T-helper 9 cell (primary cell): ENCODE measurements around the gene UCN3.

Source experiments
- DNase-seq: peaks from one replicate; pipeline ENCODE4 v3.0.0-alpha.2; 2020
- total RNA-seq, 2 donors: gene quantifications; one replicate each; lab custom pipeline; 2026; lab: John Stamatoyannopoulos, UW

The UCN3 gene, protein sequence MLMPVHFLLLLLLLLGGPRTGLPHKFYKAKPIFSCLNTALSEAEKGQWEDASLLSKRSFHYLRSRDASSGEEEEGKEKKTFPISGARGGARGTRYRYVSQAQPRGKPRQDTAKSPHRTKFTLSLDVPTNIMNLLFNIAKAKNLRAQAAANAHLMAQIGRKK
- total RNA-seq = 0 reads per million in 2 donors

DNA sequence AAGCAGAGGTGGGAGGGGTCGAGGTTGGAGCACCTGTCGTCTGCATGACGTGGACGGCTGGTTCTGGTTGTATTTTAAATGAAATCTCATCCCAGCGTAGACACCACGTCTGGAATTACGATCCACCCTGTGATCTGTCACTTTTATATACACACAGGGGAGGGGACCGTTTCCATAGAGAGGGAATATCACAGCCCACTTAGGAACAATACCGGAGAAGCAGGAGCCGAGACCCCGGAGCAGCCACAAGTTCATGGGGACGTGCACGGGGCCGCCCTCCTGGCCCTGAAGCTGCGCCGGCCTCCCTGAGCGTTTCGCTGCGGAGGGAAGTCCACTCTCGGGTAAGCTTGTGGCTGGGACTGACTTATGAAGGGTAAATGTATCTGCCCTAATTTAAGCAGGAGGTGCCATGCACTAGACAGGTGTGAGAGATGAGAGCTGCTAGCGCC, at the start of gene UCN3:
Gene UCN3, plus strand, starts transcription at position 77 of the 449 bp plus-strand sequence. CDS start 8,755 bp downstream, outside the sequence.
- no peak for DNase-seq

DNA sequence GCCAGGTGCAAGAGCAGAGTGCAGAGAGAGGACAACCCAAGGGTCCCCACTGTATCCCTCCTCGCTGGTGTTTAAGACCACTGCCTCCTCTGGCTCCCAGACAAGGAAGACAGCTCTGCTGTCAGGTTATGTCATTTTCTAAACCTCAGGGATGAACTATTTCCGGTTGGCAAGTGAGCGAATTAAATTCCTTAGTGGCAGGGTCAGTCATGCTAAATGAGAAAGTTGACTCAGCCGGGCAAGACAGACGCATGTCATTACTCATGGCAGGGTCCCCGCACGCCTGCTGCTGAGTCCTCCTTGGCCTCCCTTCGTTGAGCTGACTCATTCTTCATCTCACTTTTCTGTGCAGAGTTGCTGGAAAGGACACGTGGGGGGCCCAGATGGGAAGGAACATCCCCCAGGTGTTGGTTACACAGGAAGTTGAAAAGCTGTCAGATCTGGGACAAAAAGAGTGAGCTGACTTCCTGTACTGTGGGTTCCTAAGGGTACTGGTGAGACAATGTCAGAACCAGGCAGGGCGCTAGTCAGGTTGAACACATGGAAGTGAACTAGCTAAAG, 47.1 kb upstream of the UCN3 start:
- DNase-seq = no peak

DNA sequence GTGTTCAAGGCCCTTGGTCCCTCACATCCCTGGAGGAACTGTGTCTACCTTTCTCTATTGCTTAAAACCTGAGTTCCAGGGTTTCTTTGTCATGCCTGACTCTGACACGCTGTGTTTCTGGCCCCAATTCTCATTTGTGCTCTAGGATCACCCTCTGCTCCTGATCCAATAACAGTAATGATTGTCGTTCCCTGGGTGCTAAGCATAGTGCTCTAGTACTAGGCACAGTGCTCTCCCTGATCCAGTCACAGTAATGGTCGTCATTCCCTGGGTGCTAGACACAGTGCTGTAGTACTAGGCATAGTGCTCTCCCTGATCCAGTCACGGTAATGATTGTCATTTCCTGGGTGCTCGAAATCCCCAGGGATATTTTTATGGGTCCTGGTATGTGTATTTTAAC, 46.6 kb upstream of the UCN3 start:
- no peak for DNase-seq

DNA sequence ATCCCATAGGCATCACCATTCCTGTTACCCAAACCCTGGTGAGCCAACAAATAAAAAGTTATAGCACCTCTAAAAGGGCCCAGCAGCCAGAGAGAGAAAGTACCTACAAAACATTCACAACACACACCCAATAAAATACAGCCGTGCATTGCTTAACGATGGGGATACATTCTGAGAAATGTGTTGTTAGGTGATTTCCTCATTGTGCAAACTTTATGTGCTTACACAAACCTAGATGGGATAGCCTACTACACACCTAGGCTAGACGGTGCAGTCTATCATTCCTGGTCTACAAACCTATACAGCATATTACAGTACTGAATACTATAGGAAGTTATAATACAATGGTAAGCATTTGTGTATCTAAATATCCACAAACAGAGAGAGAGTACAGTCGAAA, 44.9 kb upstream of the UCN3 start:
- no peak for DNase-seq

DNA sequence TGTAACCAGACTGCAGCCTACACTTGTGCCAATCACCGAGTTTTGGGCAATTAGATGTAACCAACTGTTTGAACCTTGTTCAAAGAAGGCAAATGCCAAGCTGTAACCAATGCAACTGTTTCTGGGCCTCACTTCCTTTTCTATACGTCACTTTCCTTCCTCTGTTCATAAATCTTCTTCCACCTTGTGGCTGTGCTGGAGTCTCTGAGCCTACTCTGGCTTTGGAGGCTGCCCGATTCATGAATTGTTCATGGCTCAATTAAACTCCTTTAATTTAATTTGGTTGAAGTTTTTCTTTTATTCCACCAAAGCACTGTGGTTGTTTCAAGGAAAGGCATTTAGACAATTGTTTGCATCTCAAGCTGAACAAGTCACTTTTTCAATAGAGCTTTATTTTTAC, 43.5 kb upstream of the UCN3 start:
- DNase-seq = no peak

DNA sequence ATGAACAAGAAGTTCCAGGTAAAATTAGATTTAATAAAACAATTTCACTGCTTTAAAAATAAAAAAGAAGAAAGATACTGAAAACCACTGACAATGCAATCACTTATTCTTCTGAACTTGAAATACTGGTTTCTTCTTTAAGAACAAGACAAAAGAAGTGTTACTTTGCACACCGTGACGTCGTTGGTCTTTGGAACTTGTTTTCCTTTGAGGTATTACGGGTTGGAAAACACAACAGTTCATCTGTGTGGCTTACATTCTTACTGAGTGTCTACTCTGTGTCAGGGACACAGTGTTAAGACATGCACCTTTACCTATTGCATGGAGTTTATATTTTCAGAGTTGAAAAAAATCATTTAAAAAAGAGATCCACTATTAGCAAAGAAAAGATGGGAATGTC, 41.3 kb upstream of the UCN3 start:
- no peak for DNase-seq

DNA sequence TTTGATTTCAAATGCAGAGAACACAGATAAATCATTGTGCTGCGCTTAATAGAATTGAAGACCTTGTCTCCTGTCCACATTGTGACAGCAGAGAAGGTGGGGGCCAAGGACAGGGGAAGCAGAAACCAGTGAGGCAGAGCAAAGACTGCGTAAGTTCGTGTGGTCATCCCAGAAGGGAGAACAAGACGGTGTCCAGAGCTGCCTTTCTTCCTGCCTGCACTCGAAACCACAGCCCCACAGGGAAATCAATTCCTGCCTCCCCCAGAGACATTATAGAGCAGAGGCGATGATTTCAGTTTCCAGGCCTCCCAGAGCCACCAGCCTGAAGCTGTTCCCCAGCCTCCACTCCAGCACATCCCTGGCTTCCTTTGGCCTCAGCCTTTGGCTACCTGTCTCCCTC, 39.7 kb upstream of the UCN3 start:
- no peak for DNase-seq

DNA sequence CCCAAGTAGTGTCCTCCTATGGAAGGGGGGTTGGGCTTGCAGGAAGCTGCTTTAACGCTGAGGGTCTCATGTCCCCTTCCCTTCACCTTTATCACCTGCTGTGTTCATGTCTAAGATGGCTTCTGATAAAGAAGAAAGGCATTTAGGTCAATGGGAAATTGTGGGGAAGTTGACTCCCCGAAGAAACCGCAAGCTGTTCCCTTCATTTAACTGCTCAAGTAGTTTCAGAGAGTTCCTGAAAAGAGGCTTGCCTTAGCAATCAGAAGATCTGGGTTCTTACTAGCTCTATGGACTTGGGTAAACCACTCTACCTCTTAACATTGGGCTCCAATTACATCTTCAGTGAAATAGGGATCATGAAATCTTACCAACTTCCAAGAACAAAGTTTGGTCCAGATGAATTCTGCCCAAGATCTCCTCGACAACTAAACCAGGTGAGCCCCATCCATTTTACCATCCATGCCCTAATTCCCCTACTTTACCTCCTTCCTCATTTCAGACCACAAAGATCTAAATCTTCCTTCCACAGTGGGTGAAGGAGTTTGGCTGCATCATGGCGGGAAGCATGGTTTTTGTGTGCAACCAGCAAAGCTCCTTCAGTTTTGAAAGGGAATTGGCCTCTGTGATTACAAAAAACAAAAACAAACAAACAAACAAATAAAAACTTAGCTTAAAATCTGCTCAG, 30.4 kb upstream of the UCN3 start:
- DNase-seq = no peak

DNA sequence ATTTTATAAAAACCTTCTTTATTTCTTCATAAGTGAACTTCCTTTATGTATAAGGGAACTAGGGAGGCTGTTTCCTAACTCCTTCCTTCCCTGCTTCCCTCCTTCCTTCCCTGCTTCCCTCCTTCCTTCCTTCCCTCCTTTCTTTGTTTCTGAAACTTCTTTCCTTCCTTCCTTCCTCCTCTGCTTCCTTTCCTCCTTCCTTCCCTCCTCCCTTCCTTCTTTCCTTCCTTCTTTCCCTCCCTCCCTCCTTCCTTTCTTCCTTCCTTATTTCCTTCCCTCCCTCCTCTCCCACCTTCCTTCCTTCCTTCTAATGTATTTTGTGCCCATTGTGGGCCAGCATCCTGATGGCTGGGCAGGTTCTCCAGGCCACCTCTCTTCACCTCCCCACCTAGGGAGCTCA, 26.8 kb upstream of the UCN3 start:
- no peak for DNase-seq

DNA sequence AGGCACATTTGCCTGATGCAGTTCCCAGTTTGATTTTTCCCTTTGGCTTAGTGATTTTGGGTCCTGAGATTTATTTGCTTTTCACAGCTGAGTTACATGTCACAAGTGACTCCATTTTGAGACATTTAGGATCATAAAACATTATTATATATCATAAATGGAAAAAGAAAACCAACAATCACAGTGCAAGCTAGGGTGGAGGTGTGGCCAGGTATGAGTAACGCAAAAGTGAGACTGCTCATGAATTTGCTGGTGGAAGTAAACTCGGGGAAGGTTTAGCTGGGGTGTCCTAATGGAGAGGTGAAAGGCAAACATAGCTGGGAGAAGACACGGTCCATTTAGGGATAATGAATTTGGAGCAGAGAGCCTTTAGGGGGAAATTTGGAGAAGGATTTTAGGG, 21.7 kb upstream of the UCN3 start:
- no peak for DNase-seq

DNA sequence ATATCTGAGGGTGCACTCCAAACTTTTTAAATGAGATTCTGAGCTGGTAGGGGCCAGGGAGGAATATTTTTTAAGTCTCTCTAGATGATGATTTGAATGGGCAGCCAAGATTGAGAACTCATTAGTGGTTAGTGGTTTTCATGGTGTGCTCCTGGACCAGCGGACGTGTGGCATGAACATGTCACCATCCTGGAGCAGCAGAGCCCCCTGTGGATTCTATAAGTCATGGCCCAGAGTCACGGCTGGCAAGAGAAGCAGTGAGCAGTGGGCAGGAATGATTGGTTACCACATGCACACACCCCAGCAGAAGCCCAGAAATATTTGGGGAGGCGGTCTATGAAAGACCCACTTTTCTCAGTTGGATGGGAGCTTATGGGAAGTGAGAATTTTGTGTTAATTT, 21.2 kb upstream of the UCN3 start:
- DNase-seq = no peak

DNA sequence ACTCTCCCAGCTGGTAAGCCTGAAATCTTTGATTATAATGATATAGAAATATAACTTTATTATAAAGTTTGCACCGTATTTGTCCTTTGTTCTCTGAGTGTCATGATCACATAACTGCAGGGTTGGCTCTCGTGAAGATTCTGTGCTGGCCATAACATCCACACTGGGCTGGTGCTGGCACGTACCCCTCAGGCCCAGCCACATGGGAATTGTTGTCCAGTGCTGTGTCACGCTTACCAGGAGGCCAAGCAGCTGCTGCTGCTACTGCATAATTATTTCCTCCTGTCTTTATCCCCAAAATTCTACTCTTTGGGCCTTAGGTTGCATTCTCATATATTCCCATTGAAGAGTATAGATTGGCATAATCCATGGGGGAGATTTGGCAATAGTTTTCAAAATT, 20.8 kb upstream of the UCN3 start:
- no peak for DNase-seq

DNA sequence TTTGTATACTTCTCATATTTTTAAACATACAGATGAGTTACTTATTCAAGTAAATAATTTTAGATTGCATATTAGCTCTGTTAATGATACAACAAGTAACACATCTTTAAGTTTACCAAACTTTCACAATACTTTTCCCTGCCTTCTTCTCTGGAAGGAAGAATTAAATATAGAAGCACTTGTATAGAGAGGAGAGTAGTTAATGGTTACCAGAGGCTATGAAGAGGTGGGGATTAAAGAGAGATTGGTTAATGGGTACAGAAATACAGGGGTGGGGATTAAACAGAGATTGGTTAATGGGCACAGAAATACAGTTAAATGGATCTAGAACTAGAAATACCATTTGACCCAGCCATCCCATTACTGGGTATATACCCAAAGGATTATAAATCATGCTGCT, 20.0 kb upstream of the UCN3 start:
- no peak for DNase-seq

DNA sequence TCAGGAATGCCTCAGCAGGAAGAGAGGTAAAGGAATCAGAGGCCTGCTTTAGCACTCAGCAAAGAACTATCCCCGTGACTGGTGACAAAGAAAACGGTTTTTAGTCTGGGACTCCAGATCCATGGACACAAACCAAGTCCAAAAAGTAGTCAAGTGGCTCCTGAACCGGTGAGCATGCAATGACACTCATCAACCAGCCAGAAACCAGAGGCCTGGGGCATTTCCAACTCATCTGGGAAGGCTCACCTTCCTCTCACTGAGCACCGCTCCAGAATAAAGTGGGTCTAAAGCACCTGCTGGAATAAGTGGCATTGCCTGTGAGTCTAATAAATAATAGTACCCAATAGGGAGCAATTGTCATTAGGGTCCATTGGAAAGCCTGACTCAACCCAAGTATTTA, 17.9 kb upstream of the UCN3 start:
- DNase-seq = no peak

DNA sequence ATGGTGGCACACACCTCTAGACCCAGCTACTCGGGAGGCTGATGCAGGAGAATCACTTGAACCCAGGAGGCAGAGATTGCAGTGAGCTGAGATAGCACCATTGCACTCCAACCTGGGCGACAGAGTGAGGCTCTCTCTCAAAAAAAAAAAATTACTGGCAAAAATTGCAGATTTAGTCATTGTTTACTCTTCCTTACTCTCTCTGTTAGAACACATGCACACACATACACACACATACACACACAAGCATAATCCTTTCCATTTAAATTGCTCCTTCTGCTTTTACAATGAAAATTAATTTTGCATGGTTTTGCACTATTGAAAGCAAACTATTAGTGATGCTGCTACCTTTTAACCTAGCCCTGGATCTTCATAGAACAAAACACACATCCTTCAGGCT, 15.4 kb upstream of the UCN3 start:
- DNase-seq = no peak

DNA sequence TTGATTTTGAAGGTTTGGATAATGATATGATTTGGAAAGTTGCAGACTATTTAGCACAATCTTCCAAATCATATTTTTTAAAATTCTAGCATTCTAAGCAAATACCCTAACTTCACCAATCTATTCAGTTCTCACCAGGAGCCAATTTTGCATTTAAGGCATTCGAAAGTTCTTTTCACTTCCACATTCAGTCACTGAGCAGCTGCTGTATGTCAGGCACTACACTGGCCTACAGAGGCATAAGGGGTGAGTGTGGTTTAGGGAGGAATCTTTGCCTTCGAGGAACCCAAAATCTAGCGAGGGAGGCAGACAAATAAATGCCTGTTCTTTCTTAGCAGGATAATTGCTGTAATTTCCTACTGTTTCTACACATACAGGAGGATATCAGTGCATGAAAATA, 10.7 kb upstream of the UCN3 start:
- DNase-seq = no peak

DNA sequence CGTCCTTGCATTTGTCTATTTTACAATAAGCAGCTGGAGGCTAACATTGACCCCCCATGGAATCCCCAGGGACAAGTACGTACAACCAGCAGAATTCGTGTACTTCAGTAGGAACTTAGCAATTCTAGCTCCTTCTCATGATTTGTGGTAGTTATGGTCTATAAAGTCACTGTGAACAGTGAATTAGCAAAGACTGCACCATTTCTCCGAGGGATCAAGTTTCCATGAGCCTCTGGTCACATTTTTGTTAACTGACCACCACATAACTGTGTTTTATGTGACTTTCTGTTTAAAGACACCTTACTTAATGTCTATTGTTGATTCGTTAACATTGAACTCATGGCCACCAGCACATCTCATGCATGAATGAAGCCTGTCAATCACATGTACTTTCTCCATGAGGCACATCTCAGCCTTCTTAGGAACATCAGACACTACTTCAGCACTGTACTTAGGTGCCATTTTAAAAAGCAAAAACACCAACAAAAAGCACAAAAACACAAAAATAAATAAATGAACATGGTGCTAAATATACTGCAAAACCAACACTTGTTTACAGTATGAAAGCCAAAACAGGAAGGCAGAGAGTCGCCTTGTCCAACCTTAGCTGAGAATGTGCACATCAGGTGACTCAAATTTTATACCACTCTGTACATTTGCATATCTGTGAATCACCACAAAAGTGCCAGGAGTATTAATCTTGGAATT, 9.0 kb upstream of the UCN3 start:
- DNase-seq = no peak

DNA sequence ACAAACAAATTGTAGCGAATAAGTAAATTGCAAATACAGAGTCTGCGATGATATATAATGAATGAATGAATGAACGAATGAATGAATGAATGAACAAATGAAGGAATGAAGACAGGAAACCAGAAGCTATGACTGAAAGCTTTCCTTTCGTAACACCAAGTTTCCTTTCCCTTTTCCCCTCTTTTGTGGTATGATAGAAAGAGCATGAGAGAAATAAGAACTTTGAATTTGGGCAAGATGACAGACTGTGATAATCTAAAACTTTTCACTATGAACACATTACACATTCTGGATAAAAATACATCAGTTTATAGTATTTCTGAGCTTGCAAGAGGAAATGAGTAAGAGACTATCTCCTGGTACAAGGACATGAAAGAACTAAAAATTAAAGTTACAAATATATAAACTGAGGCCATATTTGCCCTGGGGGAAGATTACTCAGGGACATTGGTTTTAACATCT, 8.4 kb upstream of the UCN3 start:
- no peak for DNase-seq

DNA sequence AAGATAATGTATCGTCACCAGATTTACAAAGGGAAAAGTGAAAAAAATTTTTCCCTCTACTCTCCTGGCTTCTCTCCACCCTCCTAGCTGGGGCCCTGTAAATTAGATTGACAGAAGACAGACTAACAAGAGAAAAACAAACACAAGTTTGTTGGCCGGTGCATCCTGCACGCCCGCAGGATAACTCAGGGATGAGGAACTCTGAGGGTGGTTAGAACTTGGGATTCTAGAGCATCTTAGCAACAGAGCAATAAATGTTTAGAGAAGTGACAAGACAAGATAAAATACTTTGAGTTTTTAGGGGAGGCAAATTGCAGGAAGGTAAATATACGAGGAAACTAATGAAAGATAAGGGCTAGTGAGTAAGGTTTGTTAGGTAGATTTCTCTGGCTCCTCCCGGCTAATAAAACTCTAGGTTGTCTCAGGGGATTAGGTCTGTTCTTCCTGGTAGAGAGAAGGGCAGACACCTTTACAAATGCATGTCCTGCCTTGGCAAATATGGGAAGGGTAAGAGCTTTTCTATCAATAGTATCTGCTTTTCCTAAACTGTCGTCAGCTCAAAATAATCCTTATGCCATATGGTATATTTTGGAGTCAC, 4.3 kb upstream of the UCN3 start:
- DNase-seq = no peak

DNA sequence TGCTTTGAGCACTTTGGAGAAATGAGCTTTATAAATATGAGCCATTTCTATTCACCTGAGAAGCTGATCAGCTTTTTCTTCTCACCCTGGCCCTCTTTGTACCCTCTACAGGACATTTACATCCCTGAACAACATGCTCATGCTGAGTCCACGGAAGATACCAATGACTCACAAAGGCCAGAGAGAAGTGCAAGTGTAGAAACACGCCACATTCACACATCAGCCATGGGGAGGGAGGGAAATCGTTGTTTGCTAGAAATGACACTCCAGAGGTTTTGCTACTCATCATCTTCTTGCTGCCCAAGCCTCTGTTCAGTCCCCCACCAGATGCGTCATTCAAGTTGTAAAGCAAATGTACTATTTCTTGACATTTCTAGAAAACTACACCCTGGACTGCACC, 2.8 kb upstream of the UCN3 start:
- no peak for DNase-seq

DNA sequence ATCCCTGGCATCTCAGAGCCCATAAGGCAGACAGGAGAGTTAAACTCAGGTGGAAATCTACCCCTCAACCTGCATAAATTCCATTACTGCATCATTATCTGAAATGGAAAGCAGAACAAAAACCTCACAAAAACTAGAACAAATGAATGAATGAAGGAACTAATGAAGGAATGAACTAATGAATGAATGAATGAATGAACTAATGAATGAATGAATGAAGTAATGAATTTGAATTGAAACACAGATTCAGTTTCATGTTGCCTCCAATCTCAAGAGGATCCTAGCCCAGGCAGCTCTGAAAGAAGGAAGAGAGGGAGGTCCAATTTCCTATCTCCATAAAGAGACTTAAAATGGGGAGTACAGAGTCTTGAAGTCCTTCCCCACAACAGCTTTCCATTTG, 1.9 kb upstream of the UCN3 start:
- DNase-seq = no peak

DNA sequence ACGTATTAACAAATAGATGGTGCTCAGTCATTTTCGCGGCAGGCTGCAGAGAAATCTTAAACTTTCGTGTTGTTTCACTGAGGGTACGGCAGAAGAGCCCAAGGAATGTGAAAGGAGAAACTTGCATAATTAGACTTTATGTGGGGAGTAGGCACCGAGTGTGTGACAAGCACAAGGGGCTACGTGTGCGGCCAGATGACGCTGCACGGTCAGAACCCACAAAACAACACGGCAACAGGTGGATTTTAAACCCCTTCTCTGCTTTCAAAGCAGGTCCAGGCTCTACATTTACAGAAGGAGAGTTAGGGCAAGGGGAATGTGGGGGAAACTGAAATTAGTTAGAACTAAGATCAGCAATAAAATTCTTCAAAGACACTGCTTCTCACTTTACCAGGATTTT, 392 bp upstream of the UCN3 start:
- no peak for DNase-seq

DNA sequence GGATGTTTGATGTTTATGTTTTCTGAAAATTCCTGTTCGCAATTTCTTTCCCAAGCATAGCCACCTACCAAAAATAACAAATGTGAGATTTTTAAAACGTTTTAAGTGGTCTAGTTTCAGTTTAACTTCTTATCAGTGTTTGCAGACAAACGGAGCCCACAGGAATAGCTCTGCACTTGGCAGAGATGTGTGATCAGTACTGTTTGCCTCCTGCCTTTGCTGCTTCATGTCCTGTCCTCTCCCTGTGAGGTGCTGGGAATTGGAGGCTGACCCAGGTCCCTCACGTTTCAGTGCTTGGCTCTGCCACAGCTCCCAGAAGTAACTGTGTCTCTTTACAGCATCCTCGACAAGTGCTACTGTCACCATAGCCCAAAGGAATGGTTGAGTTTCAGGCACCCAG, 1.2 kb downstream of the UCN3 start:
- no peak for DNase-seq
